ENCODE results near the gene JCAD.
"Not testable (repeated sequence)": the region's sequence is repeated elsewhere in the genome, so short reads cannot be mapped to it uniquely, and the experiment has no call there.

DNA sequence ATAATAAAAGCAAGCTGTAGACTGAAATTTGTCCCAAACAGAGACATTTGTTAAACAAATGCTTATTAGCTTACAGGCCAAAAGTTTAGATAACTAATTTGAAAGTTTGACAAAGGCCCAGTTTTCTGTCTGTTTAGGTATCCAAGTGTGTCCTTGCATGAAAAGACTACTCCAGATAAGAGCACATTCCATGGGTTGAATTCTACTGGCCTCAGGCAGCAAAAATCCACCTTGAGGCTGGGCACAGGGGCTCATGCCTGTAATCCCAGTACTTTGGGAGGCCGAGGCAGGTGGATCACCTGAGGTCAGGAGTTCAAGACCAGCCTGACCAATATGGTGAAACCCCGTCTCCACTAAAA lies 80.0 kb downstream of the JCAD start:
- TF ChIP-seq, protein P1, sequence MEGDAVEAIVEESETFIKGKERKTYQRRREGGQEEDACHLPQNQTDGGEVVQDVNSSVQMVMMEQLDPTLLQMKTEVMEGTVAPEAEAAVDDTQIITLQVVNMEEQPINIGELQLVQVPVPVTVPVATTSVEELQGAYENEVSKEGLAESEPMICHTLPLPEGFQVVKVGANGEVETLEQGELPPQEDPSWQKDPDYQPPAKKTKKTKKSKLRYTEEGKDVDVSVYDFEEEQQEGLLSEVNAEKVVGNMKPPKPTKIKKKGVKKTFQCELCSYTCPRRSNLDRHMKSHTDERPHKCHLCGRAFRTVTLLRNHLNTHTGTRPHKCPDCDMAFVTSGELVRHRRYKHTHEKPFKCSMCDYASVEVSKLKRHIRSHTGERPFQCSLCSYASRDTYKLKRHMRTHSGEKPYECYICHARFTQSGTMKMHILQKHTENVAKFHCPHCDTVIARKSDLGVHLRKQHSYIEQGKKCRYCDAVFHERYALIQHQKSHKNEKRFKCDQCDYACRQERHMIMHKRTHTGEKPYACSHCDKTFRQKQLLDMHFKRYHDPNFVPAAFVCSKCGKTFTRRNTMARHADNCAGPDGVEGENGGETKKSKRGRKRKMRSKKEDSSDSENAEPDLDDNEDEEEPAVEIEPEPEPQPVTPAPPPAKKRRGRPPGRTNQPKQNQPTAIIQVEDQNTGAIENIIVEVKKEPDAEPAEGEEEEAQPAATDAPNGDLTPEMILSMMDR (IDR thresholded peaks at IDR 0.05) = not testable (repeated sequence)
- TF ChIP-seq POLR2A (IDR thresholded peaks at IDR 0.05) = not testable (repeated sequence)
